Natural killer cell (primary cell): Measurements from ENCODE around the gene EEA1. TPM values are rescaled to one million over a fixed set of nuclear protein-coding genes. Genes with fewer than 3 reads are reported as not detected.

Experiments used
- ATAC-seq, 3 donors: fragments of 150-1000 bp in 2 of 3; fragments of 200-7000 bp in 1 of 3; cut with Tn5 transposase; 1 replicate in 1 of 3; 2 replicates in 2 of 3; pipeline ENCODE4 v1.10.0; 2021; ENCODE audit warnings: mild to moderate bottlenecking in 2 of 3, moderate library complexity in 2 of 3
- DNase-seq, 2 donors: peaks; one replicate each; pipeline versions ENCODE4 v3.0.0 to v3.0.0-alpha.2; 2013 to 2021; ENCODE audit warnings: mixed read lengths in 1 of 2
- H3K27ac ChIP-seq: one replicate; pipeline ENCODE4 v1.5.1; 2013; ENCODE audit warnings: mild to moderate bottlenecking, low read length
- H3K27me3 ChIP-seq: one replicate; pipeline ENCODE4 v1.6.1; 2013; ENCODE audit warnings: low read length; ENCODE audit not compliant: control insufficient read depth, insufficient read depth
- H3K36me3 ChIP-seq: one replicate; pipeline ENCODE4 v1.6.1; 2013; ENCODE audit warnings: low read length; ENCODE audit not compliant: control insufficient read depth, insufficient read depth
- H3K4me1 ChIP-seq: one replicate; pipeline ENCODE4 v1.6.1; 2013; ENCODE audit warnings: low read length; ENCODE audit not compliant: control insufficient read depth, insufficient read depth
- H3K4me3 ChIP-seq: one replicate; pipeline ENCODE4 v1.5.1; 2013; ENCODE audit warnings: low read length
- H3K9me3 ChIP-seq: one replicate; pipeline ENCODE4 v1.6.1; 2013; ENCODE audit warnings: low read length; ENCODE audit not compliant: control insufficient read depth, insufficient read depth
- H3K27ac Mint-ChIP-seq, 2 donors: one replicate each; pipeline ENCODE4 v1.8.0; 2022; ENCODE audit warnings: mild to moderate bottlenecking in 2 of 2, mixed read lengths in 2 of 2, moderate library complexity in 1 of 2
- H3K27me3 Mint-ChIP-seq, 2 donors: one replicate each; pipeline ENCODE4 v1.8.0; 2022; ENCODE audit warnings: low read depth in 2 of 2, mixed read lengths in 2 of 2
- H3K36me3 Mint-ChIP-seq: one replicate; pipeline ENCODE4 v1.8.0; 2022; ENCODE audit warnings: mixed read lengths
- H3K4me1 Mint-ChIP-seq, 2 donors: one replicate each; pipeline ENCODE4 v1.8.0; 2022; ENCODE audit warnings: mixed read lengths in 2 of 2
- H3K4me3 Mint-ChIP-seq: one replicate; pipeline ENCODE4 v1.8.0; 2022; ENCODE audit warnings: mild to moderate bottlenecking, moderate library complexity, mixed read lengths
- H3K9me3 Mint-ChIP-seq, 2 donors: one replicate each; pipeline ENCODE4 v1.8.0; 2022; ENCODE audit warnings: mixed read lengths in 2 of 2
- WGBS: methylation state at CpG from one replicate; pipeline ENCODE4 v1.1.7; 2013; ENCODE audit warnings: missing lambda C conversion rate; ENCODE audit not compliant: insufficient coverage; 5-methylcytosine and 5-hydroxymethylcytosine counted together
- intact Hi-C: fragments of 100-400 bp; cut with micrococcal nuclease; formaldehyde crosslinking; loops from one replicate; pipeline ENCODE4 v1.14.2; 2022
- total RNA-seq, 4 donors: library from RNA; stranded (reverse); fragments of 120-200 nt in 1 of 4; gene quantifications; one replicate each; pipeline versions ENCODE4 v1.2.3 to v1.2.4, GENCODE V29; 2013 to 2022
- TF ChIP-seq, protein P1 (sequence below): fragments of 200-600 bp; IDR thresholded peaks from one replicate; pipeline ENCODE4 v1.8.0; 2022; ENCODE audit warnings: antibody characterized with exemption

EEA1 gene
- total RNA-seq, 3 donors from 2014 or later (not counting 1 experiment from before 2014, with no cell fraction given) = 15.0 to 20.0 (median 15.0) TPM

DNA sequence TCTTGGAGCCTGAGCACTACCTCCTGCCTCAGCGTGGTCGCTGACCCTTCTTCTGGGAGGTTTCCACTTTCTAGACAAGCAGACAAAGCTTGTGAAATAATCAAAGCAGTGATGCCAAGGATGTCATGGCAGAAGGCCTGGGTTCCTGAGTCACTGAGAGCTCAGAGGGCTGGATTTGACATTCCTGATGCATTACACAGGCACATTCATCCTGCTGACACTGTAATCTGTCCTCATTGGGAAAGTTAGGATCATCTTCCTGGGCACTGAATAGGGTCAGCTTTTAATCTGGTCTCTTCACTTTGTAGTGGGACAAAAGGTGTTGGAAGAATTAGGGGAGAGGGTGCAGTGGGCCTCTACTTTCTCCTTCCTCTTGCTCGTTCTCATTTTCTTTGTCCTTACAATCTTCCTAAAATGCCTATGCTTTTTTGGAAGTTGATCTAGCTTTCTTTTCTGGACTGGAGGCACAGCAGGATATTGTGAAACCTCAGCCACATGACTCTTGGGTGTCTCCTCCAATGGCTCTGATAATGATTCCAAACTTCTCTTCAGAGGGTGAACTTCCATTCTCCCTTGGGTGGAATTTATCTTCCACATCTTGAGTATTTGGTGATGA is 29.6 kb downstream of the EEA1 start:
- Mint-ChIP-seq H3K27ac (peak overlapping the region; percentile 24 to 46), H3K9me3 (no peaks in the 10 kb centered on the region), H3K27me3 (no peaks in the 10 kb centered on the region), H3K4me1 (peaks cover 22 to 24% of the 10 kb centered on the region in 2 donors), H3K36me3 (no peaks in the 10 kb centered on the region), H3K4me3 (no peak overlapping the region)
- Histone ChIP-seq H3K9me3 (no peaks in the 10 kb centered on the region), H3K27ac (no peak overlapping the region), H3K36me3 (no peaks in the 10 kb centered on the region), H3K27me3 (no peaks in the 10 kb centered on the region), H3K4me1 (no peaks in the 10 kb centered on the region), H3K4me3 (no peak overlapping the region)
- TF ChIP-seq, protein P1, sequence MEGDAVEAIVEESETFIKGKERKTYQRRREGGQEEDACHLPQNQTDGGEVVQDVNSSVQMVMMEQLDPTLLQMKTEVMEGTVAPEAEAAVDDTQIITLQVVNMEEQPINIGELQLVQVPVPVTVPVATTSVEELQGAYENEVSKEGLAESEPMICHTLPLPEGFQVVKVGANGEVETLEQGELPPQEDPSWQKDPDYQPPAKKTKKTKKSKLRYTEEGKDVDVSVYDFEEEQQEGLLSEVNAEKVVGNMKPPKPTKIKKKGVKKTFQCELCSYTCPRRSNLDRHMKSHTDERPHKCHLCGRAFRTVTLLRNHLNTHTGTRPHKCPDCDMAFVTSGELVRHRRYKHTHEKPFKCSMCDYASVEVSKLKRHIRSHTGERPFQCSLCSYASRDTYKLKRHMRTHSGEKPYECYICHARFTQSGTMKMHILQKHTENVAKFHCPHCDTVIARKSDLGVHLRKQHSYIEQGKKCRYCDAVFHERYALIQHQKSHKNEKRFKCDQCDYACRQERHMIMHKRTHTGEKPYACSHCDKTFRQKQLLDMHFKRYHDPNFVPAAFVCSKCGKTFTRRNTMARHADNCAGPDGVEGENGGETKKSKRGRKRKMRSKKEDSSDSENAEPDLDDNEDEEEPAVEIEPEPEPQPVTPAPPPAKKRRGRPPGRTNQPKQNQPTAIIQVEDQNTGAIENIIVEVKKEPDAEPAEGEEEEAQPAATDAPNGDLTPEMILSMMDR = no peak
- 82% methylated on average over 3 of the region's 3 CpGs for WGBS
- no peak for DNase-seq
- ATAC-seq = no peak
- intact Hi-C loops = no loop called here

GRCh38 chr12:92898755-92899154 is 30.3 kb downstream of the EEA1 start:
- H3K27ac Mint-ChIP-seq = peak overlapping the region in 1 of 2 donors; percentile 46
- Histone ChIP-seq H3K4me1 (no peaks in the 10 kb centered on the region), H3K36me3 (no peaks in the 10 kb centered on the region), H3K27me3 (no peaks in the 10 kb centered on the region), H3K4me3 (no peak overlapping the region), H3K27ac (no peak overlapping the region), H3K9me3 (no peaks in the 10 kb centered on the region)
- no peaks in the 10 kb centered on the region for H3K9me3 Mint-ChIP-seq
- no peaks in the 10 kb centered on the region for H3K27me3 Mint-ChIP-seq
- TF ChIP-seq, protein P1 = no peak
- H3K4me3 Mint-ChIP-seq = no peak overlapping the region
- ATAC-seq (no peak), DNase-seq (peak in 1 of 2 donors; percentile 10)
- no peaks in the 10 kb centered on the region for H3K36me3 Mint-ChIP-seq
- intact Hi-C loops = no loop called here
- peaks cover 24 to 25% of the 10 kb centered on the region in 2 donors for H3K4me1 Mint-ChIP-seq

- no peaks in the 10 kb centered on the region for H3K27me3 Mint-ChIP-seq
- Histone ChIP-seq H3K9me3 (no peaks in the 10 kb centered on the region), H3K4me1 (no peaks in the 10 kb centered on the region), H3K4me3 (no peak overlapping the region), H3K27ac (no peak overlapping the region), H3K36me3 (no peaks in the 10 kb centered on the region), H3K27me3 (no peaks in the 10 kb centered on the region)
- intact Hi-C loops = no loop called here
- ATAC-seq = no peak
- no peak for DNase-seq
- no peak overlapping the region for H3K27ac Mint-ChIP-seq
- H3K4me1 Mint-ChIP-seq = peaks cover 28 to 29% of the 10 kb centered on the region in 2 donors
- TF ChIP-seq, protein P1 = no peak
- 100% methylated on average over 2 of the region's 5 CpGs for WGBS
- H3K36me3 Mint-ChIP-seq = no peaks in the 10 kb centered on the region
- no peak overlapping the region for H3K4me3 Mint-ChIP-seq
- no peaks in the 10 kb centered on the region for H3K9me3 Mint-ChIP-seq
Measured at GRCh38 chr12:92897844-92898243, 31.3 kb downstream of the EEA1 start.

DNA sequence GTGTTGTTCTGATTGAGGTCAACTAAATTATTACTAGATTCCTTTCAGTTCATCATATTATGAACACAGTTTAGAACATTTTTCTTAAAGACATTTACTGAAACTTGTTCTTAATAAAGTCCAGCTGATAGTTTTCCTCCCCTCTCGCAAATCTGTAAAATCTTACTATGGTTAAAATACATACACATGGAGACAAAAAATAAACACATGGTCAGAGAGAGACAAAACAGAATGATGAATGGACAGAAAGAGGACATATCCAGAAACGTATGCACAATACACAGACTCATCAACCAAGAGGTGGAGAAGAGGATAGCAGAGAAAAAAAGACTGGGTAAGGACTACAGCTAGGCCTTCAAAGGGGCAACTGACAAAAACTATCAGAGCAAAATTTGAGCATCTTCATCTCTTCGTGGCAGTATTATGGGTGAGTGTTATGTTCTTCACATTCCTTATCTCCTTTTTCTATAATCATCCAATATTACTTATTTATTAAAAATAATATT is 38.4 kb downstream of the EEA1 start:
- Histone ChIP-seq H3K27me3 (no peaks in the 10 kb centered on the region), H3K4me3 (no peak overlapping the region), H3K4me1 (no peaks in the 10 kb centered on the region), H3K9me3 (no peaks in the 10 kb centered on the region), H3K36me3 (peaks cover 2% of the 10 kb centered on the region), H3K27ac (no peak overlapping the region)
- Mint-ChIP-seq H3K36me3 (peaks cover 5% of the 10 kb centered on the region), H3K27ac (peak overlapping the region in 1 of 2 donors; percentile 19), H3K4me1 (peaks cover 11 to 22% of the 10 kb centered on the region in 2 donors), H3K27me3 (no peaks in the 10 kb centered on the region), H3K9me3 (no peaks in the 10 kb centered on the region), H3K4me3 (no peak overlapping the region)
- intact Hi-C loops = no loop called here
- TF ChIP-seq, protein P1 = no peak
- ATAC-seq (no peak), DNase-seq (no peak)
- WGBS = no CpG with 5 or more reads among the region's 3 CpGs
